ENCODE data around the gene FRS3.

Gene FRS3

GRCh38 chr6:41787219-41787917 is 7.7 kb upstream of the FRS3 start, which contains the start of gene TOMM6 (continued):
- no peak; the same call in 1 of the 2 replicates for TF ChIP-seq ZNF362 (tag by site-specific recombination; IDR thresholded peaks at IDR 0.05)
- peak; percentile 86 for TF ChIP-seq ZBTB48 (tag by site-specific recombination; IDR thresholded peaks at IDR 0.05)
- TF ChIP-seq HIC1 (tag by site-specific recombination; IDR thresholded peaks at IDR 0.05): no peak
- no peak for TF ChIP-seq ZNF704 (tag by site-specific recombination; IDR thresholded peaks at IDR 0.05)
- TF ChIP-seq ZNF169 (tag by site-specific recombination; IDR thresholded peaks at IDR 0.05): no peak
- TF ChIP-seq ZNF449 (tag by site-specific recombination; IDR thresholded peaks at IDR 0.05): peak; percentile 15; the same call in 1 of the 2 replicates
- 0 out of 2 replicates have a peak, but pooled peaks have one; percentile 42 for TF ChIP-seq WT1 (tag by site-specific recombination; IDR thresholded peaks at IDR 0.05)
- no peak for TF ChIP-seq ZNF624 (tag by site-specific recombination; IDR thresholded peaks at IDR 0.05)
- peak; percentile 84 for TF ChIP-seq ZNF324 (tag by site-specific recombination; IDR thresholded peaks at IDR 0.05)
- peak; percentile 86 for TF ChIP-seq ZNF600 (tag by site-specific recombination; IDR thresholded peaks at IDR 0.05)
- no peak; the same call in 1 of the 2 replicates for TF ChIP-seq ZBTB17 (tag by site-specific recombination; IDR thresholded peaks at IDR 0.05)
- TF ChIP-seq ZNF394 (tag by site-specific recombination; IDR thresholded peaks at IDR 0.05; ENCODE audit: borderline replicate concordance): peak; percentile 69; the same call in 1 of the 2 replicates
- TF ChIP-seq ZNF623 (tag by site-specific recombination; IDR thresholded peaks at IDR 0.05): no peak
- no peak for TF ChIP-seq ZNF792 (tag by site-specific recombination; IDR thresholded peaks at IDR 0.05)
- TF ChIP-seq ZNF549 (tag by site-specific recombination; IDR thresholded peaks at IDR 0.05): no peak
- peak; percentile 10 for TF ChIP-seq KLF1 (tag by site-specific recombination; IDR thresholded peaks at IDR 0.05)
- TF ChIP-seq ZNF114 (tag by site-specific recombination; IDR thresholded peaks at IDR 0.05): no peak
- no peak; the same call in 1 of the 2 replicates for TF ChIP-seq ZNF777 (tag by site-specific recombination; IDR thresholded peaks at IDR 0.05; ENCODE audit: borderline replicate concordance)
- TF ChIP-seq ZNF473 (tag by site-specific recombination; IDR thresholded peaks at IDR 0.05): no peak
- peak; percentile 82 for TF ChIP-seq ZBTB21 (tag by site-specific recombination; IDR thresholded peaks at IDR 0.05)
- peak; percentile 51; the same call in 1 of the 2 replicates for TF ChIP-seq TRIM28 (IDR thresholded peaks at IDR 0.05; ENCODE audit: borderline replicate concordance, low read length)
- TF ChIP-seq ZNF48 (tag by site-specific recombination; IDR thresholded peaks at IDR 0.05): no peak
- peak; percentile 98 for TF ChIP-seq CTCF (tag by site-specific recombination; IDR thresholded peaks at IDR 0.05)
- no peak for TF ChIP-seq ZNF701 (tag by site-specific recombination; IDR thresholded peaks at IDR 0.05)
- peak; percentile 45 for TF ChIP-seq ZNF398 (tag by site-specific recombination; IDR thresholded peaks at IDR 0.05)
- TF ChIP-seq PRDM10 (tag by site-specific recombination; IDR thresholded peaks at IDR 0.05): peak; percentile 85
